ENCODE measurements around the gene HOXA6. TPM values are rescaled to one million over a fixed set of nuclear protein-coding genes. Genes with fewer than 3 reads are reported as not detected.

Gene HOXA6
- total and polyA plus RNA-seq, 4 donors: 0.23 TPM; not detected in 3

GRCh38 chr7:27117887-27118491 is 29.6 kb downstream of the HOXA6 start:
- peak overlapping the region in 1 of 3 donors; percentile 0 for H3K4me3 ChIP-seq (ENCODE audit: low read depth in 1 of 3, low read length in 3 of 3)
- H3K27ac ChIP-seq (ENCODE audit: low read depth in 1 of 2, low read length in 2 of 2): peak overlapping the region; percentile 23 to 44
- peak overlapping the region in 1 of 2 donors; percentile 52 for H3K9ac ChIP-seq (ENCODE audit: low read depth in 1 of 2, low read length in 2 of 2)
- H3K36me3 ChIP-seq (ENCODE audit: control insufficient read depth in 4 of 4, insufficient read depth in 3 of 4, low read depth in 1 of 4, low read length in 3 of 4): no peaks in the 10 kb centered on the region
- 22% methylated on average over 19 of the region's 19 CpGs for WGBS
- H3K27me3 ChIP-seq (ENCODE audit: control insufficient read depth in 4 of 4, insufficient read depth in 4 of 4, low read length in 3 of 4): peaks cover 0 to 16% (median 7%) of the 10 kb centered on the region in 4 donors
- TF ChIP-seq JUND (IDR thresholded peaks at IDR 0.05) (no peak), ATF3 (IDR thresholded peaks at IDR 0.05) (no peak), GABPA (IDR thresholded peaks at IDR 0.05 in 1 of 2, conservative IDR thresholded peaks at IDR 0.05 in 1 of 2) (no peak), NR2F2 (IDR thresholded peaks at IDR 0.05) (peak; percentile 84)
- peaks cover 2 to 16% (median 9%) of the 10 kb centered on the region in 4 donors for H3K4me1 ChIP-seq (ENCODE audit: control insufficient read depth in 4 of 4, insufficient read depth in 4 of 4, low read length in 3 of 4)
- H3K9me3 ChIP-seq (ENCODE audit: control insufficient read depth in 4 of 4, low read length in 3 of 4): no peaks in the 10 kb centered on the region
- DNase-seq (ENCODE audit: low spot score): no peak

DNA sequence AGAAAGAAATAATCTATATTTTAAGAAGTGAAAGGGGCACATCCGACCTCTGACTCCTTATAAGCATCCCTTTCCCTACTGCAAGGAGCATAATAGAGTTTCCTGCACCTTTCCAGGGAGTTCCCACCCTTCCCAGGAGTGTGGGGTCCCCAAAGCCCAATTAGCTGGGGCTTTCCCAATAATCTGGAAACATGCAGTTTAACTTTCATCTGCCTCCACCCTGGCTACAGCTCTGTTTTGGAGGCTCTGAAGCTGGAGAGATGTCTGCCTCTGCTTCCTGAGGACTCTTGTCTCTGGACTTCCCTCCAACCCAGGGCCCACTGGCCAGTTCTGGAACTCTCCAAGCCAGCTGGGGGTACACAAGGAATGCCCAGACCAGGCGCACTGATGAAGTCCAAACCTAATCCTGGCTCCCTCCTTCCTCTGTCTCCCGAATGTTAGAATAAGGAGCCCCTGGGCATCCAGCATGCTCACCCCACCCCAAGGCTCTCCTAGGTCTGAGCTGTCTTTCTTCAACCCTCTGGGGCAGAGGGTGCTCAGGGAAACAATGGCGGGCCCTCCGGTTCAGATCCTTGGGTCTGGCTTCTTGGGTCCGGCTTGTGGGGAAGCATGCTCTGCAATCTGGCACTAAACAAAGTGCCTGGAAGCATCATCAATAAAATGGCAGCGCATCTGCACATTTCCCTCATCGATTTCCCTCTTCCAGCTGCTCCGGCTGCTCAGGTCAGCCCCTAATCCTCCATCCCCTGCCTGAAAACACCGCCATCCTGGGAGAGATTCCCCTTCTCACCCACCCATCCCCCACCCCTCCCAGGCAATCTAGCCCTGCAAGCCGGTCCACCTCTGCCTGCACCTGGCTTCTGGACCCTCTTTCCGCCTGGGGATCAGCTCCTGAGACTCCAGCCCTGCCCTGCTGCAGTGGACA is 30.4 kb downstream of the HOXA6 start:
- H3K4me1 ChIP-seq (ENCODE audit: control insufficient read depth in 4 of 4, insufficient read depth in 4 of 4, low read length in 3 of 4): peaks cover 0 to 8% (median 5%) of the 10 kb centered on the region in 4 donors
- no peak overlapping the region for H3K9ac ChIP-seq (ENCODE audit: low read depth in 1 of 2, low read length in 2 of 2)
- no peak for TF ChIP-seq JUND (IDR thresholded peaks at IDR 0.05)
- TF ChIP-seq RXRA (IDR thresholded peaks at IDR 0.05): no peak
- no peak for TF ChIP-seq SP1 (IDR thresholded peaks at IDR 0.05)
- no peak for TF ChIP-seq REST (IDR thresholded peaks at IDR 0.05)
- TF ChIP-seq GABPA (IDR thresholded peaks at IDR 0.05 in 1 of 2, conservative IDR thresholded peaks at IDR 0.05 in 1 of 2): no peak
- no peak for TF ChIP-seq FOXA1 (IDR thresholded peaks at IDR 0.05)
- TF ChIP-seq RAD21 (IDR thresholded peaks at IDR 0.05): no peak
- no peak for TF ChIP-seq EGR1 (IDR thresholded peaks at IDR 0.05; ENCODE audit: low read depth in 2 of 2)
- TF ChIP-seq ATF3 (IDR thresholded peaks at IDR 0.05): no peak
- TF ChIP-seq FOXA2 (IDR thresholded peaks at IDR 0.05): no peak
- no peak for TF ChIP-seq HNF4A (conservative IDR thresholded peaks at IDR 0.05)
- TF ChIP-seq NR2F2 (IDR thresholded peaks at IDR 0.05): no peak
- TF ChIP-seq, protein P1, sequence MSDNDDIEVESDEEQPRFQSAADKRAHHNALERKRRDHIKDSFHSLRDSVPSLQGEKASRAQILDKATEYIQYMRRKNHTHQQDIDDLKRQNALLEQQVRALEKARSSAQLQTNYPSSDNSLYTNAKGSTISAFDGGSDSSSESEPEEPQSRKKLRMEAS (IDR thresholded peaks at IDR 0.05): no peak
- no peak for TF ChIP-seq TAF1 (conservative IDR thresholded peaks at IDR 0.05)
- no peak for TF ChIP-seq HNF4G (IDR thresholded peaks at IDR 0.05)
- no peak for TF ChIP-seq YY1 (IDR thresholded peaks at IDR 0.05)
- no peak for TF ChIP-seq ZBTB33 (IDR thresholded peaks at IDR 0.05)
- TF ChIP-seq CTCF (IDR thresholded peaks at IDR 0.05; ENCODE audit: low read depth, low read length, missing input control): no peak
- no peaks in the 10 kb centered on the region for H3K9me3 ChIP-seq (ENCODE audit: control insufficient read depth in 4 of 4, low read length in 3 of 4)
- 28% methylated on average over 12 of the region's 12 CpGs for WGBS
- H3K4me3 ChIP-seq (ENCODE audit: low read depth in 1 of 3, low read length in 3 of 3): peak overlapping the region in 1 of 3 donors; percentile 0
- peak overlapping the region; percentile 23 to 44 for H3K27ac ChIP-seq (ENCODE audit: low read depth in 1 of 2, low read length in 2 of 2)
- H3K27me3 ChIP-seq (ENCODE audit: control insufficient read depth in 4 of 4, insufficient read depth in 4 of 4, low read length in 3 of 4): peaks cover 0 to 16% (median 7%) of the 10 kb centered on the region in 4 donors
- H3K36me3 ChIP-seq (ENCODE audit: control insufficient read depth in 4 of 4, insufficient read depth in 3 of 4, low read depth in 1 of 4, low read length in 3 of 4): no peaks in the 10 kb centered on the region
- no peak for DNase-seq (ENCODE audit: low spot score)
